Measurements from ENCODE around the gene RBP4. TPM values are rescaled to one million over a fixed set of nuclear protein-coding genes. Genes with fewer than 3 reads are reported as not detected.

The RBP4 gene
- total and polyA plus RNA-seq, 8 donors, result 7.4 to 186 (median 21.8) TPM

DNA sequence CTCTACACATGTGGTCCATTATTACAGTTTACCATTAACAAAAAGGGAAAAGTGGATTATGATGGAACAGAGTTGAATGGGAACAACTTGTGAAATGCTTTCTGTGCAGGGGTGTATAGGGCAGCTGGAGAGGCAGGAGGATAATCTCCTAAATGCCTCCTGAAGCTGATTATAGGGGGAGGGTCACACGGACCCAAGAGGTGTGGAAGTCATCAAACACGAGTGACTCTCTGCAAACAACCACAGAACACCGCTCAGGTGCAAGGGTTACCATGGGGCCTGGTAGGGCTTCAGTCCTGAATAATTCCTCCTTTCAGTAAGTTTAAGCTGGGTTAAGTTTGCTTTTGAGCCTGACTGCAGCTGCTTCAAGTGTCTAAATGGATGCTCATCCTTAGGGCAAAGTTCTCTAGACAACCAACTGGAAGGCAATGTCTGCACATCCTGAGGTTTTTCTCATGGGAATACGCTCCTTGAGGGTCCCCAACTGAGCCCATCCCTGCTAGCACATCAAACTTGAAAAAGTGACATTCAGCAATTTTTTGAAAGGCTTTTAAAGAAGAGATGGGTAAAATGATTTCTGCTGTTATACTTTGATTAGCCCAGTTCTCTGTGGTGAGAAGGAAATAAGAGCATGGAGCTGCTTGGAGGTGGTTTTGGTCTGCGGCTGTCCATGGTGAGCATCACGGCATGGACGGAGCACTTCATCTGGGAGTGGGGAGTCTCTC is 13.2 kb upstream of the RBP4 start:
- Histone ChIP-seq H3K27me3 (no peaks in the 10 kb centered on the region), H3K4me3 (no peak overlapping the region), H3K36me3 (no peaks in the 10 kb centered on the region), H3K4me1 (no peaks in the 10 kb centered on the region), H3K27ac (no peak overlapping the region), H3K9me3 (no peaks in the 10 kb centered on the region)
- intact Hi-C loops (cut with DNase I), result no loop called here
- WGBS, 2 donors, result 65 to 72% methylated on average over 7 of the region's 7 CpGs
- DNase-seq, result no peak
- ATAC-seq, result no peak
- no peak for TF ChIP-seq CTCF (IDR thresholded peaks at IDR 0.05)
- FAIRE-seq, result no peak

DNA sequence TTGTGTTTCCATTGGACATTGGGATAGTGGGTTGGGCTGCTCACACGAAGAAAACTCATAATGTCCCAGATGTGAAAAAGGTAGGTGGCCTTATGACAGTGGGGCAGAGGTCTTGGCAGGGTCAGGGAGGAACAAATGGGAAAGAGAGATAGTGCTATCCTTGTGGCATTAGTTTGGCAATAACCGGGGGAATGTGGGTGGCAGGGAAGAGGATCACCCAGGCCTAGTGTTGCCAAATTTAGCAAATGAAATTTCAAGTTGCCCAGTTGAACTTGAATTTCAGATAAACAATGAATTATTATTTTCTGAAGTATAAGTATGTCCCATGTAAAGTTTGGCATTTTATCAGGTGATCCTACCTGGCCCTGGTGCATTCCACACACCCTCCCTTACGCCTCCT is 12.1 kb upstream of the RBP4 start:
- H3K4me3 ChIP-seq, result no peak overlapping the region
- H3K36me3 ChIP-seq, result no peaks in the 10 kb centered on the region
- intact Hi-C loops (cut with DNase I), result no loop called here
- DNase-seq (no peak), FAIRE-seq (no peak), ATAC-seq (no peak)
- H3K27ac ChIP-seq, result no peak overlapping the region
- 71 to 72% methylated on average over 3 of the region's 3 CpGs for WGBS, 2 donors
- H3K9me3 ChIP-seq, result no peaks in the 10 kb centered on the region
- no peaks in the 10 kb centered on the region for H3K4me1 ChIP-seq
- TF ChIP-seq CTCF (IDR thresholded peaks at IDR 0.05), result no peak
- H3K27me3 ChIP-seq, result no peaks in the 10 kb centered on the region

GRCh38 chr10:93612311-93612710 is 11.3 kb upstream of the RBP4 start, which contains the start of gene PDE6C:
PDE6C (plus strand) TSS chr10:93612537; CDS start chr10:93612726, 189 bp downstream.
- 60 to 68% methylated on average over 6 of the region's 6 CpGs for WGBS, 2 donors
- Histone ChIP-seq H3K27me3 (no peaks in the 10 kb centered on the region), H3K9me3 (no peaks in the 10 kb centered on the region), H3K4me1 (no peaks in the 10 kb centered on the region), H3K4me3 (no peak within 1 kb of the TSS), H3K27ac (no peak within 1 kb of the TSS), H3K36me3 (no peaks in the 10 kb centered on the region)
- TF ChIP-seq CTCF (IDR thresholded peaks at IDR 0.05), result no peak
- DNase-seq (no peak), ATAC-seq (no peak), FAIRE-seq (no peak)
- intact Hi-C loops (cut with DNase I), result no loop called here

DNA sequence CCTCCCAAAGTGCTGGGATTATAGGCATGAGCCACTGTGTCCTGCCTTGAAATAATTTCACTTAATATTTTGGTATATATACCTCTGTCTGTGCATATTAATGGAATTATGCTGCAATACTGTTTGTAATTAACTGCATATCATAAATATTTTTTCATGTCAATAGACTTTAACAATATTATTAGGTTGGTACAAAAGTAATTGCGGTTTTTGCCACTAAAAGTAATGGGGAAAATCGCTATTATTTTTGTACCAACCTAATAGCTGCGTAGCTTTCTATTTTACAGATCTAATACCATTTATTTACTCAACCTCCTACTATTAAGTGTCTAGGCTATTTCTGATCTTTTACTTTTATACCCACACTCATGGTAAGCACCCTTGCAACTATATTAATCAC is 7.4 kb upstream of the RBP4 start:
- 62 to 82% methylated on average over 3 of the region's 3 CpGs for WGBS, 2 donors
- no peaks in the 10 kb centered on the region for H3K4me1 ChIP-seq
- peaks cover 0 to 4% (median 0%) of the 10 kb centered on the region in 4 donors for H3K27me3 ChIP-seq
- DNase-seq (no peak), FAIRE-seq (no peak), ATAC-seq (no peak)
- no peak overlapping the region for H3K27ac ChIP-seq
- no peaks in the 10 kb centered on the region for H3K36me3 ChIP-seq
- H3K4me3 ChIP-seq, result no peak overlapping the region
- TF ChIP-seq CTCF (IDR thresholded peaks at IDR 0.05), result no peak
- intact Hi-C loops (cut with DNase I), result no loop called here
- H3K9me3 ChIP-seq, result no peaks in the 10 kb centered on the region

DNA sequence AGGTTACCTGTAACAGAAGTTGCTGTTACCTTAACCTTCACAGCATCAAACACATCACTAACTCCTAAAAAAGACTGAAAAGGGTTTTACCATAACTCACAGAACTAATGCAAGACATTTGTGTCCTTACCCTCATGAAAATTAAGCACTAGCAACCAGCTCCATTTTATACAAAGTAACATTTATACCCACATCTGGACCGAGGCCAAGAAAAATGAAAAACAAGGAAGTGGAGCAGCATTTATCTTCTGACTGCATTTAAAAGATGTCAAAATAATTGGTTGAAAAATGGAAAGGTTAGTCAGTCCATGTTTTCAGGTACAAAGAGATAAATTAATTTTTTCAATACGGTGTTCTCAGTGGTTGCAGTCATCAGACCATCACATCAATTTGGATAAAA is 3.1 kb upstream of the RBP4 start:
- H3K27ac ChIP-seq, result no peak overlapping the region
- peaks cover 0 to 5% (median 0%) of the 10 kb centered on the region in 3 donors for H3K4me1 ChIP-seq
- intact Hi-C loops (cut with DNase I), result no loop called here
- FAIRE-seq (no peak), DNase-seq (no peak), ATAC-seq (no peak)
- no peaks in the 10 kb centered on the region for H3K36me3 ChIP-seq
- no peaks in the 10 kb centered on the region for H3K9me3 ChIP-seq
- no peak for TF ChIP-seq CTCF (IDR thresholded peaks at IDR 0.05)
- H3K27me3 ChIP-seq, result peaks cover 0 to 9% (median 4%) of the 10 kb centered on the region in 4 donors
- 10 to 13% methylated on average over 2 of the region's 2 CpGs for WGBS, 2 donors
- H3K4me3 ChIP-seq, result no peak overlapping the region
